GM04503 (cell line): Measurements from ENCODE around the gene ZMAT5.

ENCODE experiments used
- DNase-seq: peaks from one replicate; pipeline ENCODE4 v3.0.0-alpha.2; 2012; ENCODE audit warnings: low read depth

The ZMAT5 gene

GRCh38 chr22:29706486-29706885, 60.3 kb downstream of the ZMAT5 start:
- DNase-seq, result no peak

- no peak for DNase-seq
Observed at GRCh38 chr22:29705651-29706050, 61.2 kb downstream of the ZMAT5 start.

- no peak for DNase-seq
Observed at GRCh38 chr22:29704528-29705285, 62.1 kb downstream of the ZMAT5 start.

- no peak for DNase-seq
Observed at GRCh38 chr22:29703569-29704195, 63.1 kb downstream of the ZMAT5 start.

GRCh38 chr22:29702931-29703501, 63.8 kb downstream of the ZMAT5 start:
- no peak for DNase-seq

- DNase-seq, result no peak
Observed at GRCh38 chr22:29702000-29702930, 64.5 kb downstream of the ZMAT5 start.

GRCh38 chr22:29701155-29701999, 65.4 kb downstream of the ZMAT5 start:
- DNase-seq, result no peak

GRCh38 chr22:29700900-29701154, 66.0 kb downstream of the ZMAT5 start:
- DNase-seq, result no peak

- DNase-seq, result no peak
Observed at GRCh38 chr22:29700206-29700899, 66.5 kb downstream of the ZMAT5 start.

- DNase-seq, result no peak
Observed at GRCh38 chr22:29697853-29698598, 68.8 kb downstream of the ZMAT5 start.

GRCh38 chr22:29695129-29695926, 71.5 kb downstream of the ZMAT5 start:
- DNase-seq, result no peak

- DNase-seq, result no peak
Observed at GRCh38 chr22:29693671-29694070, 73.1 kb downstream of the ZMAT5 start.

- no peak for DNase-seq
Observed at GRCh38 chr22:29693161-29693560, 73.6 kb downstream of the ZMAT5 start.

- DNase-seq, result no peak
Observed at GRCh38 chr22:29692327-29692640, 74.5 kb downstream of the ZMAT5 start.

GRCh38 chr22:29691636-29692326, 75.0 kb downstream of the ZMAT5 start:
- no peak for DNase-seq

- DNase-seq, result no peak
Observed at GRCh38 chr22:29690476-29690875, 76.3 kb downstream of the ZMAT5 start.

- no peak for DNase-seq
Observed at GRCh38 chr22:29689880-29690213, 77.0 kb downstream of the ZMAT5 start.

GRCh38 chr22:29689206-29689879, 77.5 kb downstream of the ZMAT5 start:
- DNase-seq, result no peak

- no peak for DNase-seq
Observed at GRCh38 chr22:29684244-29684643, 82.6 kb downstream of the ZMAT5 start.
